Sigmoid colon (tissue), 7 donors: ENCODE results near the gene EHD4. TPM values are rescaled to one million over a fixed set of nuclear protein-coding genes. Genes with fewer than 3 reads are reported as not detected.
A peak's percentile ranks its signal among the peaks of the same experiment; 100 is the strongest.

Experiments
- DNase-seq: peaks from one replicate; pipeline ENCODE4 v3.0.0-alpha.2; 2019
- H3K27ac ChIP-seq, 4 donors: fragments of 200-600 bp; sonication (generic); one replicate each; pipeline ENCODE4 v1.5.1; 2016 to 2019; ENCODE audit warnings: mild to moderate bottlenecking in 1 of 4
- H3K27me3 ChIP-seq, 3 donors: fragments of 200-600 bp; sonication (generic); one replicate each; pipeline ENCODE4 v1.5.1; 2019; ENCODE audit warnings: mild to moderate bottlenecking in 1 of 3
- H3K36me3 ChIP-seq, 4 donors: fragments of 200-600 bp; sonication (generic); one replicate each; pipeline ENCODE4 v1.5.1; 2016 to 2019
- H3K4me1 ChIP-seq, 4 donors: fragments of 200-600 bp; sonication (generic); one replicate each; pipeline ENCODE4 v1.5.1; 2017 to 2019
- H3K4me3 ChIP-seq, 4 donors: fragments of 200-600 bp; sonication (generic); one replicate each; pipeline ENCODE4 v1.5.1; 2017 to 2019; ENCODE audit warnings: mild to moderate bottlenecking in 2 of 4, moderate library complexity in 1 of 4
- H3K9me3 ChIP-seq, 4 donors: fragments of 200-600 bp in 3 of 4; sonication (generic) in 3 of 4; one replicate each; pipeline versions ENCODE4 v1.5.1 to v1.6.1; 2013 to 2019
- CTCF ChIP-seq, 4 experiments: fragments of 450-650 bp in 3 of 4; fragments of 200-600 bp in 1 of 4; IDR thresholded peaks; one replicate each; pipeline ENCODE4 v1.5.1; 2016 to 2019; ENCODE audit warnings: antibody characterized with exemption in 4 of 4, mild to moderate bottlenecking in 3 of 4, moderate library complexity in 2 of 4
- EP300 ChIP-seq, 4 donors: sonication (generic); formaldehyde crosslinking; IDR thresholded peaks; one replicate each; pipeline ENCODE4 v1.6.1; 2017; ENCODE audit warnings: antibody characterized with exemption in 4 of 4
- POLR2A ChIP-seq, 2 donors: fragments of 450-650 bp; IDR thresholded peaks; one replicate each; pipeline ENCODE4 v1.6.1; 2016; ENCODE audit warnings: antibody characterized with exemption in 2 of 2, mild to moderate bottlenecking in 2 of 2, moderate library complexity in 2 of 2
- POLR2AphosphoS5 ChIP-seq, 4 donors: sonication (generic); formaldehyde crosslinking; IDR thresholded peaks; one replicate each; pipeline ENCODE4 v1.6.1; 2017; ENCODE audit warnings: antibody characterized with exemption in 4 of 4
- WGBS, 2 donors: extraction: QIAGEN DNeasy Blood & Tissue Kit; methylation state at CpG; one replicate each; pipeline ENCODE4 v1.1.7; 2013; 5-methylcytosine and 5-hydroxymethylcytosine counted together
- intact Hi-C: fragments of 100-400 bp; cut with DNase I; formaldehyde crosslinking; loops from one replicate; pipeline ENCODE4 v1.15.1; 2023
- polyA plus RNA-seq, 3 donors: library from polyadenylated mRNA; stranded (reverse); fragments of 200-250 nt; gene quantifications; one replicate each; pipeline ENCODE4 v1.2.3, GENCODE V29; 2013
- total RNA-seq, 4 donors: library from RNA; depleted of rRNA; stranded (reverse); fragments of >200 nt; gene quantifications; one replicate each; pipeline ENCODE4 v1.1.0, GENCODE V29; 2016
- donor health status: healthy with polysubstance abuse.
- donor health status: Bipolar disorder and iron deficiency.
- donor health status: healthy.

EHD4 gene
- total and polyA plus RNA-seq, 7 donors = 8.9 to 37.0 (median 13.0) TPM

- DNase-seq = no peak
- H3K27ac ChIP-seq = peak overlapping the region in 2 of 4 donors; percentile 6 to 13
These were observed 22.3 kb downstream of the EHD4 start for GRCh38 chr15:41950127-41950483.

GRCh38 chr15:41949401-41950126 lies 22.8 kb downstream of the EHD4 start:
- 73 to 80% methylated on average over 5 of the region's 5 CpGs for WGBS, 2 donors
- intact Hi-C loops = no loop called here
- H3K36me3 ChIP-seq = peaks cover 0 to 7% (median 2%) of the 10 kb centered on the region in 4 donors
- no peak for DNase-seq
- peaks cover 0 to 28% (median 23%) of the 10 kb centered on the region in 4 donors for H3K4me1 ChIP-seq
- H3K27me3 ChIP-seq = no peaks in the 10 kb centered on the region
- TF ChIP-seq POLR2AphosphoS5 (IDR thresholded peaks at IDR 0.05) (no peak), POLR2A (IDR thresholded peaks at IDR 0.05) (no peak), EP300 (IDR thresholded peaks at IDR 0.05) (no peak), CTCF (IDR thresholded peaks at IDR 0.05) (no peak)
- no peak overlapping the region for H3K4me3 ChIP-seq
- peak overlapping the region in 2 of 4 donors; percentile 6 to 13 for H3K27ac ChIP-seq
- H3K9me3 ChIP-seq = no peaks in the 10 kb centered on the region

More at GRCh38 chr15:41950127-41950483, 22.3 kb downstream of the EHD4 start:
- Histone ChIP-seq H3K9me3 (no peaks in the 10 kb centered on the region), H3K36me3 (peaks cover 0 to 7% (median 2%) of the 10 kb centered on the region in 4 donors), H3K27me3 (no peaks in the 10 kb centered on the region), H3K4me1 (peaks cover 0 to 24% (median 18%) of the 10 kb centered on the region in 4 donors), H3K4me3 (no peak overlapping the region)
- intact Hi-C loops = no loop called here
- TF ChIP-seq CTCF (IDR thresholded peaks at IDR 0.05) (no peak), POLR2A (IDR thresholded peaks at IDR 0.05) (no peak), EP300 (IDR thresholded peaks at IDR 0.05) (no peak), POLR2AphosphoS5 (IDR thresholded peaks at IDR 0.05) (no peak)
- WGBS, 2 donors = 89 to 92% methylated on average over 4 of the region's 4 CpGs

- peaks cover 0 to 38% (median 33%) of the 10 kb centered on the region in 4 donors for H3K4me1 ChIP-seq
- TF ChIP-seq CTCF (IDR thresholded peaks at IDR 0.05) = no peak
- no peak for TF ChIP-seq POLR2A (IDR thresholded peaks at IDR 0.05)
- TF ChIP-seq EP300 (IDR thresholded peaks at IDR 0.05) = no peak
- TF ChIP-seq POLR2AphosphoS5 (IDR thresholded peaks at IDR 0.05) = no peak
- H3K36me3 ChIP-seq = peaks cover 0 to 7% (median 2%) of the 10 kb centered on the region in 4 donors
- intact Hi-C loops = no loop called here
- no peak overlapping the region for H3K27ac ChIP-seq
- 92 to 98% methylated on average over 3 of the region's 3 CpGs for whole genome bisulfite sequencing, 2 donors
- H3K27me3 ChIP-seq = no peaks in the 10 kb centered on the region
- H3K9me3 ChIP-seq = no peaks in the 10 kb centered on the region
- no peak overlapping the region for H3K4me3 ChIP-seq
- no peak for DNase-seq
These were observed 23.9 kb downstream of the EHD4 start for GRCh38 chr15:41948490-41948889.

GRCh38 chr15:41946970-41947369 lies 25.4 kb downstream of the EHD4 start:
- Histone ChIP-seq H3K4me1 (peaks cover 0 to 39% (median 32%) of the 10 kb centered on the region in 4 donors), H3K27ac (no peak overlapping the region), H3K4me3 (no peak overlapping the region), H3K27me3 (no peaks in the 10 kb centered on the region), H3K9me3 (no peaks in the 10 kb centered on the region), H3K36me3 (no peaks in the 10 kb centered on the region)
- WGBS, 2 donors = 85 to 92% methylated on average over 2 of the region's 2 CpGs
- intact Hi-C loops = no loop called here
- TF ChIP-seq EP300 (IDR thresholded peaks at IDR 0.05) = no peak
- TF ChIP-seq POLR2AphosphoS5 (IDR thresholded peaks at IDR 0.05) = no peak
- no peak for TF ChIP-seq POLR2A (IDR thresholded peaks at IDR 0.05)
- TF ChIP-seq CTCF (IDR thresholded peaks at IDR 0.05) = no peak
- DNase-seq = no peak
